Neural cell (in vitro differentiated cells): ENCODE results near the gene NOC3L.

Experiments
- EP300 ChIP-seq: fragments of 450-650 bp; conservative IDR thresholded peaks from 2 replicates; pipeline ENCODE4 v1.6.1; 2014; ENCODE audit warnings: antibody characterized with exemption, mild to moderate bottlenecking, moderate library complexity; ENCODE audit not compliant: poor library complexity, severe bottlenecking
- EZH2 ChIP-seq: fragments of 200-600, 300-800 bp; shearing (Covaris generic), sonication (generic); IDR thresholded peaks from 2 replicates; pipeline ENCODE4 v1.6.1; 2014; ENCODE audit warnings: antibody characterized with exemption, low read length, borderline replicate concordance, mild to moderate bottlenecking; ENCODE audit not compliant: insufficient read depth, poor library complexity, severe bottlenecking
- POLR2AphosphoS5 ChIP-seq: IDR thresholded peaks from 2 replicates; pipeline ENCODE4 v1.6.1; 2012
- SMC3 ChIP-seq: fragments of 450-650 bp; conservative IDR thresholded peaks from 2 replicates; pipeline ENCODE4 v1.6.1; 2014; ENCODE audit warnings: antibody characterized with exemption, mild to moderate bottlenecking, moderate library complexity; ENCODE audit not compliant: poor library complexity
- TF ChIP-seq, protein P1 (sequence below): fragments of 450-650 bp; IDR thresholded peaks from 2 replicates; pipeline ENCODE4 v1.5.1; 2014; ENCODE audit warnings: antibody characterized with exemption, mild to moderate bottlenecking, moderate library complexity; ENCODE audit not compliant: poor library complexity, severe bottlenecking
- TF ChIP-seq, protein P2 (sequence below): IDR thresholded peaks from 2 replicates; pipeline ENCODE4 v1.6.1; 2012; ENCODE audit warnings: borderline replicate concordance

DNA sequence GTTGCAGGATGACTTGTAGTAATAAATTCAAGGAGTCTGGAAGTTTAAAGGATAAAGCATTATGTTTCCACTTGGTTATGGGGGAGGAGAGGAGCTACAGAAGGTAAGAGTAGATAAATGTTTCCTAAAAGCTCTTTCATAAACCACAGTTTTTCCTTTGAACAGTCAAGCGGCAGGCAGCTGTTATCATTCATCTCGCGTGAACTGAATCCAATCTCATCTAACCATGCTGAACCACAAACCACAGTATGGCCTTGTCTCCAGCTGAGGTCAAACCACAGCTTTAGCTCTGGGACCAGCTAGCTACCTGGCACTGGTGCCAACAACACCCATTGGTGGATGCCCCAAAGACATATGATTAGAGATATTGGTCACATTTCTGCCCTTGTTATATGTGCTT is 63.3 kb downstream of the NOC3L start:
- TF ChIP-seq EP300 = no peak
- TF ChIP-seq, protein P1, sequence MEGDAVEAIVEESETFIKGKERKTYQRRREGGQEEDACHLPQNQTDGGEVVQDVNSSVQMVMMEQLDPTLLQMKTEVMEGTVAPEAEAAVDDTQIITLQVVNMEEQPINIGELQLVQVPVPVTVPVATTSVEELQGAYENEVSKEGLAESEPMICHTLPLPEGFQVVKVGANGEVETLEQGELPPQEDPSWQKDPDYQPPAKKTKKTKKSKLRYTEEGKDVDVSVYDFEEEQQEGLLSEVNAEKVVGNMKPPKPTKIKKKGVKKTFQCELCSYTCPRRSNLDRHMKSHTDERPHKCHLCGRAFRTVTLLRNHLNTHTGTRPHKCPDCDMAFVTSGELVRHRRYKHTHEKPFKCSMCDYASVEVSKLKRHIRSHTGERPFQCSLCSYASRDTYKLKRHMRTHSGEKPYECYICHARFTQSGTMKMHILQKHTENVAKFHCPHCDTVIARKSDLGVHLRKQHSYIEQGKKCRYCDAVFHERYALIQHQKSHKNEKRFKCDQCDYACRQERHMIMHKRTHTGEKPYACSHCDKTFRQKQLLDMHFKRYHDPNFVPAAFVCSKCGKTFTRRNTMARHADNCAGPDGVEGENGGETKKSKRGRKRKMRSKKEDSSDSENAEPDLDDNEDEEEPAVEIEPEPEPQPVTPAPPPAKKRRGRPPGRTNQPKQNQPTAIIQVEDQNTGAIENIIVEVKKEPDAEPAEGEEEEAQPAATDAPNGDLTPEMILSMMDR = no peak
- TF ChIP-seq EZH2 = no peak
- TF ChIP-seq POLR2AphosphoS5 = no peak
- TF ChIP-seq SMC3 = no peak
- TF ChIP-seq, protein P2, sequence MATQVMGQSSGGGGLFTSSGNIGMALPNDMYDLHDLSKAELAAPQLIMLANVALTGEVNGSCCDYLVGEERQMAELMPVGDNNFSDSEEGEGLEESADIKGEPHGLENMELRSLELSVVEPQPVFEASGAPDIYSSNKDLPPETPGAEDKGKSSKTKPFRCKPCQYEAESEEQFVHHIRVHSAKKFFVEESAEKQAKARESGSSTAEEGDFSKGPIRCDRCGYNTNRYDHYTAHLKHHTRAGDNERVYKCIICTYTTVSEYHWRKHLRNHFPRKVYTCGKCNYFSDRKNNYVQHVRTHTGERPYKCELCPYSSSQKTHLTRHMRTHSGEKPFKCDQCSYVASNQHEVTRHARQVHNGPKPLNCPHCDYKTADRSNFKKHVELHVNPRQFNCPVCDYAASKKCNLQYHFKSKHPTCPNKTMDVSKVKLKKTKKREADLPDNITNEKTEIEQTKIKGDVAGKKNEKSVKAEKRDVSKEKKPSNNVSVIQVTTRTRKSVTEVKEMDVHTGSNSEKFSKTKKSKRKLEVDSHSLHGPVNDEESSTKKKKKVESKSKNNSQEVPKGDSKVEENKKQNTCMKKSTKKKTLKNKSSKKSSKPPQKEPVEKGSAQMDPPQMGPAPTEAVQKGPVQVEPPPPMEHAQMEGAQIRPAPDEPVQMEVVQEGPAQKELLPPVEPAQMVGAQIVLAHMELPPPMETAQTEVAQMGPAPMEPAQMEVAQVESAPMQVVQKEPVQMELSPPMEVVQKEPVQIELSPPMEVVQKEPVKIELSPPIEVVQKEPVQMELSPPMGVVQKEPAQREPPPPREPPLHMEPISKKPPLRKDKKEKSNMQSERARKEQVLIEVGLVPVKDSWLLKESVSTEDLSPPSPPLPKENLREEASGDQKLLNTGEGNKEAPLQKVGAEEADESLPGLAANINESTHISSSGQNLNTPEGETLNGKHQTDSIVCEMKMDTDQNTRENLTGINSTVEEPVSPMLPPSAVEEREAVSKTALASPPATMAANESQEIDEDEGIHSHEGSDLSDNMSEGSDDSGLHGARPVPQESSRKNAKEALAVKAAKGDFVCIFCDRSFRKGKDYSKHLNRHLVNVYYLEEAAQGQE = no peak
